DMS79 treated with DMSO at 0.1 percent for 48 hours (cell line): ENCODE results near the gene RENBP.

Experiments used
- DNase-seq: peaks from one replicate; lab custom pipeline; 2025; lab: John Stamatoyannopoulos, UW

RENBP gene

DNA sequence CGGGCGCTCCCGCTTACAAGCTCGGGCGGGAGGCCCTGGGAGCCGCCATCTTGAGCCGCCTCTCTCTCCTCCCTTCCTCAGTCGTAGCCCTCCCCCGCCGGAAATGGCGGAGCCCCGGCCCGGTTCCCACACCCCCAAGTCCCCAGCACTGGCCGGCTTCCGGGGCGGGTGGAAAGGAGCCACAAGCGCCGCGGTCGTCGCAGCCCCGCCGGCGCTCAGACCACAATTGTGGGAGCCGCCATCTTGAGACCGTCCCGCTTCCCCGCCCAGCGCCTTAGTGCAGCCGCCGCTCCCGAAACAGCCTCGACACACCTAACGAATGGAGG lies 26.6 kb upstream of the RENBP start:
- peak; percentile 68 for DNase-seq

DNA sequence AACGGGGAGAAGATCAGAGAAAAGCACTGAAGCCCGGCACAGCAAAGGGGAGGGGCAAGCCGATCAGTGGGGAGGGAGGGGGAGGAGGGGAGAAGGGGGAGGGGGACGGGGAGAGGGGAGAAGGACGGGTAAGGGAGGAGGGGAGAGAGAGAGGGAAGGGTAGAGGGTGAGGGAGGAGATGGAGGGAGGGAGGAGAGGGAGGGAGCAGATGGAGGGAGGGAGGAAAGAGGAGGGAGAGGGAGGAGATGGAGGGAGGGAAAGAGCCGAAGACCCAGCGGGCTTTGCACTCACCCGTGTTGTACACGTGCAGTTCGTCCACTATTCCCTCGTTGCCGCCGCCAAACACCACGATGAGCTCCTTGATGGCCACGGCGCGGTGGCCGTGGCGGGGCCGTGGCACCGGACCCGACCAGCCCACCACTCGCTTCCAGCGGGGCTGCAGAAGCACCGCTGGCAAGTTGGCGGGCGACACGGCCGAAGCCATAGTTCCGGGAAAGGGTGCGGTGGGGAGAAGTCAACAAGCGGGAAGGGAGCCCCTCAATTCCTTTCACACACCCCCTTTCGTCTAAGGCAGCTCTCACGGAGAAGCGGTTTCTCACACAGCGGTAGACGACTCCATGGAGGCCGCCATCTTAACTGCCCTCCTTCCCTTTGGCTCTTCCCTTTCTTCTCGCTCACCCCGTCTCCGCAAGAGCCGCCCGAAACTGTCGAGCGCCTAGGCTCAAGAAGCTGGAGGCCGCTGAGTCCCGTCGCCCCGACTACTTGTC lies 26.1 kb upstream of the RENBP start:
- DNase-seq, result peak; percentile 42

DNA sequence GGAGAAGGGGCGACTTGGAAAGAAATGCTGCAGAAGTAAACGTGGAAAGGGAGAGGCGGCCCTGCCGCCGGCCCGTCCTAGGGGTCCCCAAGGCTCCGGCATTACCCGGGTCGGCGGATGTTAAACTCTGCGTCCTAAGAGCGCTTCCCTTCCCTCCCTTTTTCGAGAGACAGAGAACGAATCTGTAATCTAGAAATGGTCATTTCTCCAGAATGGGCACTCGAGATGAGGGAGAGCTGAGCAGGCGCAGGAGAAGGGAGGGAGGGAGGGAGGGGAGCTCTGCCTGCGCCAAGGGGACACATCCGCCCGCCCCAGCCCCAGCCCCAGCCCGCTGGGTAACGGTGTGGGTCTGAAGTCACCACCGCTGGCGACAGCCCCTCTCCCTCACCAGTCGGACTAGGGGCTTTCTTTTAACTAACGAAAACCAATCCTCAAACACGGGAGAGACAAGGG lies 25.5 kb upstream of the RENBP start:
- DNase-seq, result no peak

DNA sequence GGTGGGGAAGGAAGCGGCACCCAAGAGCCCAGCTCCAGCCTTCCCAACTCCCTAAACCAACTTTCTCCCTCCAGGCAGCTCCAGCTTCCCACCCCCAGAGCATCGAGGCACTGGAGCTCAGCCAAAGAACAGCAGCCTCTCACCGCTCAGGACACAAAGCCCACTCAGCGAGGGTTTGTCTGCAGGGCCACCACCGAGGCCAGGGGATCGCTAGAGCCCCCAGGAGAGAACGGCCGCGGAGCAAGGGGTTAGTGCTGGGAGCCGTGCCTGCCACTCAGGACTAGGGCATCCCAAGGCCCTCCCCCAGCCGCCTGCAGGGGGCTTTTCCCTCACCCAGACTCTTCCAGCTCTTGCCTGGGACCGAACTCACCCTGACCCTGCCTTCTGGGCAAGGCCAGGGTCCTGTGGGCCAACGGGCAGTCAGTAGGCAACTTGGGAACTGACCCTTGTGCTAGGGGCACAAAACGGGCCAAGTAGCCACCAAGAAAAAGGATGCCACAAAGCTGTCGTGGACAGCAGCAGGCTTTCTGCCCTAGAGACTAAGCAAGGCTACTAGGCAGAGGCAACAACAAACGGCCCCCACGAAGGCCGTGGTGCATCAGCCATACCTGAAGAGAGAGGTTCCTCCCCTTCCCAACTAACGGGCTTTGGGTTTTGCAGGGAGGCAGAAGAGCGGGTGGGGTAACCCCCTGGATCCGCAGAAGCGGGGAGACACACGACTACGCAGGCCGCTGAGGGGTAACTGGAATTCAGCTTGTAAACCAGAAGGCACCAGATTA lies 24.9 kb upstream of the RENBP start:
- DNase-seq, result no peak

DNA sequence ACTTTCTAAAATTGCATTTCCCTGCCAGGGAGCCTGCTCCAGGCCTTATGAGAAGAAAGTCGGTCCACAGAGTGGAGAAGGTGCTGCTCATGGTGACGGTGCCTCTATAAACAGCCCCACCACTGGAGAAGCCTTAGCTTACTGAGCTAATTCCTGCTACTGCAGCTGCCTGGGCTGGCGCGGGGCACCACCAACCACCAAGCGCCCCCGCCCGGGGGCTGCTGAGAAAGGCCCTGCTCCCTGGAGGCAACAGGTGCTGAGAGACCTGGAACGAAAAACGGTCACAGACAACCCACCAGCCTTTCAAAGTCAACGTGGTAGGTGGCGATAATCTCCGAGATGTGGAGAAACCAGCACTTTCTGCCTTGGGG lies 24.3 kb upstream of the RENBP start:
- peak; percentile 3 for DNase-seq

DNA sequence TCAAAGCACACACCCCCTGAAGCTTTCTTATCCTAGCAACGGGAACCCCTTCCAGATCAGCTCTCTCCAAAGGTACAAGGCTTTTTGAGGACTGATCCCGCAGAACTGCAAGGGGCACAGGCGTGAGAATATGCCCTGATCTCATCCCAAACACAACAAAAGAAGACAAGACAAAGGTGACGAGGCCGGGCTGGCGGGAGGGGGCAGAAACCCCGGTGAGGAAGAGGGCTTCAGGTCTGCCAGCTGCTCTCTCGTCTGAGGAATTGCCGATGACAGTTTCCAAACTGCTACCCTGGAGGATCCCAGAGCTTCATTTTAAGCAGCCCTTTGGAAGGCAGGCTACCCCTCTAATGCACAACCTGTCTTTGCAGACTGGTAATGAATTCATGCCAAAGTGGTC lies 23.8 kb upstream of the RENBP start:
- no peak for DNase-seq

DNA sequence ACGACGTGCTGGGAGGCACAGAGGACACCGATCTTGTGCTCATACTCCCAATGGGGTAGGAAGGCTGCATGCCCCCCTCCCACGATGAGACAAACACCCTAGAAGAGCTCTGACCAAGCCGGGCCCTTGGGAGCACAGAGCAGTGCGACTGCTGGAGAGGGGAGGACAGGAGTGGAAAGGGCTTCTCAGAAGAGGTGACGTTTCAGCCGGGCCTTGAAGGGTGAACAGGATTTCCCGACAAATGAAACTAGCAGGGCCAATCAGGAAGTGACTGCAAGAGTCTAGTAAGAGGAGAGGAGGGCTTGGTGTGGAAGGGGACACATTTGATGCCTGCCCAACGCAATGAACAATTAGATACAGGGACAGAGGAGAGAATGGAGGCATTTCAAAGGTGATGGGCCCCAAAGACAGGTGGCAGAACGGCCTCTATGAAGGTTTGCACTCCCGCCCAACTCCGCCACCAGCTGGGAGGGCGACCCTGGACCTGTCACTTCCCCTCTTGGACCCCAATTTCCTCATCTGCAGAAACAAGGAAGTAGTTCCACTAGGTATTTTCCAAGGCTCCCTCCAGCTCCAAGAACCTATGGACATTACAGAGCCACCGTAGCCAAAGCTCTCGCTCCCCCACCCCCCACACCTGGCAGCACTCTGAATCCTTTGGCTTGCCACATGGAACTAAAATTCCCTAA lies 23.2 kb upstream of the RENBP start:
- DNase-seq, result no peak

DNA sequence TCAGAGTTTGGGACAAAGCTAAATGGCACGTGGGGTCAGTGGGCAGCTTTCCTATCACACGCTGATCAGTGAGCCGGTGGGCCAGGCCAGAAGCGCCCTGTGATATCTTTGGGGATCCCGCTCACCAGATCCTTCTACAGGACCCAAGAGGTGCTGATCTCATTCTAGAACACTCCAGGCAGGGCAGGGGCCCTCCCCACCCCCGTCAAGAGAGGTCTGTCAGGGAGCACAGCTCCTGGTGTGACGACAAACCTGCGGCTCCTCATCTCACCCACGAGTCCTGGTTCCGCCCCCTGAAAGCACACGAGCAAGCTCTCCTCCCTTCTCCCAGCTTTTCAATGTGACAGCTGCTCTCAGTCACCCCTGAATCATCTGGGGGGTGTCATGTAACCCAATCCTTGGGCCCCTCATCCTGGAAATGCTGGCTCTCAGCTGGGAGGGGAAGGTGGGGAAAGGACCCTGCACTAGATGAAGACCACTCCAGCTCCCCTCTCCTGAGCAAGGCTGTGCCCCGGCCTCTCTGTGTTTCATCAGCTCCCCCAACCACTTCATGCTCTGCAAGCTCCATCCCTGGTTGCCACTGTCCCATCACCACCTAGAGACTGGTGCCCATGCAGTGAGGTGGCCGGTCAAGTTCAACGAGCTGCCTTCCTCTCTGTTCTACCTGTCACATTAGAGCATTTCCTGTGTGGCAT lies 22.5 kb upstream of the RENBP start:
- DNase-seq, result no peak

DNA sequence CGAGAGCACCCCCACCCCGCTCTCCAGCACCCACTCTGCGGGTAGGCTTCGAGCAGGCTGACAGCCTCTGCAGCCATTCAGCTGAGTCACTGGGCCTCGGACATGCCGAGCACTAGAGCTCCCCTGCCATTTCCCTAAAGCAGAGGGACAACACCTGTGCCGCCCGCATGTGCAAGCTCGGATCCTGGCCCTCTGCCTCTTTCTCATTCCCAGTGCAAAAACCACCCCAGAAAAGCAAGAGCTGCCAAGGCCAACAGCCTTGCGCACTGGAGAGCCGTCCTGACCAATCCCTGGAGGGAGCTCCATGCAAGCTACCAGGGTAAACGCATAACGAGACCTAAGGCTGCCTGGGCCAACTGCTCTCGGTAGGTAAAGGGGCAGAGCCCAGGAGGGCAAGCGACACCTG lies 21.8 kb upstream of the RENBP start:
- no peak for DNase-seq

DNA sequence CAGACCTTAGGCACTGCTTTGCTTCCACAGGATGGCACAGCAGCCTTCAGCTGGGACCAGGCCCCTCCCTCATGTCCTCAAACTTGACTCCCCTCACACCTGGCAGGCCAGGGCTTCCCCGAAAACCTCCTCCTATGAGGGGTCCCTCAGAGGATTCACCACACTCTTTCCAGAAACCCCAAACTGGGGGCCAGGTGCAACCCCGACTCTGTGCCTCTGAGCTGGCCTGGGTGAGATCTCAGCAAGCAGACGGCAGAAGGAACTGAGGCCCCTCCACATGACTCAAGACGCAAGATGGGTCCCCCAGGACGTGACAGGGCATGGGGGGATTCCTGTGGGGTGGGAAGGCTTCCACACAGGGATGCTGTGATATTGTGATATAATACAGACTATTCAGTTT lies 21.0 kb upstream of the RENBP start:
- no peak for DNase-seq

DNA sequence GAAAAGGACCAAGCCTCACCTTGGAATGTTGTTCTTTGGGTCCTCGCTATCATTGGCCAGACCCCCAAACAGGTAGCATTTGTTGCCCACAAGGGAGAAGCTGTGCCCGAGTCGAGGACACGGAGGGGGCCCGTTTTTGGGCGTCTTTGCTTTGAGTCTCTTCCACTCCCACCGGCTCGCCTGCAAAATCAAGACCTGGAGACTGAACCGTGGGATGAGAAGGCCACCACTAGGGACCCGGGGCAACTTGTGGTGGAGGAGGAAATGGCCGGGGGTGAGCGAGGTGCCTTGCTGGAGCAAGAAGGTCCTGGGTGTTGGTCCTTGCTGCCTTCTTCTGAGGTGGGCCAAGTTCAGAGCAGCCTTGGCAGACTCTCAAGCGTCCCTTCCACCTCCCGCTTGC lies 19.7 kb upstream of the RENBP start:
- DNase-seq, result no peak

DNA sequence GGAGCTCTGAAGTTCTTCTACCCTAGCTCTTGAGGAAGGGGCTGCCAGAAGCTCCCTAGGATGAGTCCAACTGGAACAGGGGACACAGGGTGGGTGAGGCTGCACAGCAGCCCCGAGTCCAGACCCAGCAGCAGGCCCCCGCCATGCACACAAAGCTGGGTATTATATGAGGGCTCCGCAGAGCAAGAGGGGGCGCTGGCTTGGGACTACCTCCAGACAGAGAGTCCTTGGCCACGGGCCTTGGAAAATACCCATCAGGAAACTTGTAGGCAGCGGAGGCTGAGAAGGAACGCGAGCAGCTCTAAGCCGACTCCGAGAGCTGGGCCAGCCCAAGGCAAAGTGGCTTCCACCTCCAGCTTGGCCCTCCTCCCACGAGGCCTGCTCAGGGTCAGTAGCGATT lies 19.1 kb upstream of the RENBP start:
- no peak for DNase-seq

DNA sequence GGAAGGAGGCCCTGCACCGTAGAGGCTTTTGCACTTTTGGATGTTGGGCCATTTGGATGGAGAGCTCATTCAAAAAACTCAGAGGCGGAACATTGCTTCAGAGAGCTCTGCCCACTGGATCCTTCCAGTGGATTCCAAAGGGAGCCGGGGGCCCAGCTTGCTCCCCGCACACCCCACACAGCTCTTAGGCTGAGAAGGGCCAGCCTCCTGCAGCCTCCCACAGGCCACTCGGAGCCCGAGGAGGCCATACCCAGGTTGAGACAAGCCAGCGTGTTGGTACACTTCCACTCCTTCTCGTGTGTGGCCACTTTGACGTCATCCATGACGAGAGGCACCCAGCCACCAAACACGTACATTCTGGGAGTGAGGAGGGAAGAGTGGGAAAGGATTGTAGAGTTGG lies 16.8 kb upstream of the RENBP start:
- DNase-seq, result no peak

DNA sequence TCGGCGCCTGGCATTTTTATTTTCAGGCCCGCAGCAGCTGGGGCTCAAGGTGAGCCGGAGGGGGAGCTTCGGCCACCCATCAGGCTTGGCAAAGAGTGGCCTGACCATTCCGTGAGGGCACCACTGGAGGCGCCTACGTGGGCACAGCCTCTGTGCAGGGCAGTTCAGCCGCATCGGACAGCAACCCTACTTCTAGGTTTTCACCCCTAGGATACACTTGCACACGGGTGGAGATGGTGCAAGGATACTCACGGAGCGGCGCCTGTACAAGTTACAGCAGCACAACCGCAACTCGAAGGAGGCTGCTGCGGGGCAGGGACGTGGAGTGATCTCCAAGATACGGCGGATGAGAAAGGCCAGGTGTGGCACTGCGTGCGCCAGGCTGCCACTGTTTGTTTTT lies 16.3 kb upstream of the RENBP start:
- DNase-seq, result no peak

DNA sequence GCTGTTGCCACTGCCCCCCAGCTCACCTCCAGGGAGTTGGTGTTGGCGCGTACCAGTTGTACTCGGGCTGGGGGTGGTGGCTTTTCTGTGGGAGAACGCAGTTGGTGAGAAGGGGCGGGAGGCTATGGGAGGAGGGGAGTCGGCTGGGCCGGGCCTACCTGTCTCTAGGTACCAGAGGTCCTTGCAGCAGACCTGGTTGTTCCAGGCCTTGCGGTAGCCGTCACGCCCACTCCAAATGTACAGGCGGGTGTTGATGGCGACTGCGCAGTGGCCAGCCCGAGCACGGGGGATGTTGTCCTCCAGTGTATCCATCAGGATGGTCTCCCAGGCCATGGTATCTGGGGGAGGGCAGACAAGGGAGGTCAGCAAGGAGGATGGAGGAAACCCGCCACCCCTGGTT lies 15.6 kb upstream of the RENBP start:
- no peak for DNase-seq

DNA sequence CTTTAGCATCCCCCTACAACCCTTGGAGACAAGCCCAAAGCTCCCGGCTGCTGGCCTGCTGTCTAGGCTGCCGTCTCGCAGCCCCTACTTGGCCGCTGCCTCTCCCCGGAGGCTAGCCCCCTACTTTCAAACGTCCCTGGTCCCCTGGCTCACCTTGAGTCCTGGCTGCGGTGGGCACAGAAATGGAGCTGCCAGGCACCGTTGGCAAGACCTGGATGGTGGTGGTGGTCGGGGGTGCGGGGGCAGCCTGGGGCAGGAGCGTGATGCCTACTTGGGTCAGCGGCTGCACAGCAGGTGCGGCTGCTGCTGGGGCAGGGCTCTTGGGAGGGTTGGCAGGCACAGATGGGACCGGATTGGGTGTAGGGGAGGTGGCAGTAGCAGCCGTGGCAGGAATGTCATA lies 15.2 kb upstream of the RENBP start:
- no peak for DNase-seq

DNA sequence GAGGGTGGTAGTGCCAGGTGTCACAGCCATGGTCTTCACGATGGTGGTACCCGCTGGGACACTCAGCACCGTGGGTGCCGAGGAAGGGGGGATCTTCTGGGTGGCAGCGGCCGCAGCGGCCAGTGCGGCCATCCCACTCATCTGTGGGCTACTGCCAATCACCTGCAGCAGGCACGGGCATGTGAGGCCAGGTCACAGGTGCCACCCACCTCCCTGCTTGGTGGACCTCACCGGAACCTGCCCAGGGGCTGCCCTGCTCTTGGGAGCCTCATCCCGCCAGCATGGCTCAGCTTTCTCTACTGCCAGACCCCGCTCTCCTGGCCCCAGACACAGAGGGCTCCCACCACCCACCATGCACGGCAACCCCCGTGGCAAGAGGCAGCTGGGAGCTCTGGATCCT lies 14.2 kb upstream of the RENBP start:
- DNase-seq, result no peak

DNA sequence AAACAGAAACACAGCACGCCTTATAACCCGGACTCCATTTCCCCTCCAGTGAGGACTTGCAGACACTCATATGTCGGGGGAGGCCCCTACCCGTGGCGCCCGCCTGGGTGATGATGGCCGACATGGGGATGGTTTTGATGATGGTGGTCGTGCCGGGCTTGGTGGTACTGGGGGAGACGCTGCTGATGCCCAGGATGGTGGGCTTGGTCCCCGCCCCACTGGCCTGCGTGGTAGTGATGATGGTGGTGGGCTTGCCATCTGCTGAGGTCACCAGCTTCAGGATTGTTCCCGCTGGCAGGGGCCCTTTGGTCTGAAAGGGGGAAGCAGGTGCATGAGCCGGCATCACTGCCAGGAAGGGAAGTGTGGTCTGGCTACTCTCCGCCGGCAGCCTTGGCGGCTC lies 12.8 kb upstream of the RENBP start:
- DNase-seq, result no peak

DNA sequence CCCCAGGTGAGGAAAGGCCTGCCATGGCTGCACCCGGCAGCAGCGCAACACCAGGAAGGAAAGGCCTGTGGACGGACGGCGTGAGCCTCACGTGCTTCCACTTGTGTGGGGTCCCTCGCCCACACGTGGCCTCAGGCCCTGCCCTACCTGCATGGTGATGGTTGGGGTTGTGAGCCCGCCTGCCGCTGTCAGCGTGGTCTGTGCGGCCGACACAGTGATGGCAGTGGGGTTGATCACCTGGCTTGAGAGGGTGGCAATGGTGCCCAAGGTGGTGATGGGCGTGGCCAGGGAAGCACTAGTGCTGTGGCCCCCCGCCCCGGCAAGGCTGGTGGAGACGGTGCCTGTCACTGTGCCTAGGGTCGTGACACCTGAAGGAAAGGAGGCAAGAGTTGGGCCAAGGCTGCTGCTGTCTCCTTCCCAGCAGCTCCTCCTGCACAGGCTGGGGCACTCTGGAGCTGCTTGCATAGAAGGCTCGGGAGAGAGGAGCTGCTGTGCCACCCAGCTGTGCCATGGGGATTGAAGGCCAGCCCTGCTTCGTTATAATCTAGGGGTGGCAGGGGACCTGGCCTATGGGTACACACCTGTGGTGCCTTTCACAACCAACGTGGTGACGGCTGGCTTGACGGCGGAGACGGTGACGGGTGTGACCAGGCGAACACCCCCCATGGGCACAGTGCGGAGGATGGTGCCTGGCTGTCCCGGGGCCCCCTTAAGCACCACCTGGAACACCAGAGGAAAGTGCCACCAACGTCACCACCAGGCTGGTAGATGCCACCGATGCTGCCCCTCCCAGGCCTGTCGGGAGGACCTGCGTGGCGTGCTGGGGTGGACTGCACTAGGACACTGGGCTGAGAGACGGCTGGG lies 11.8 kb upstream of the RENBP start:
- DNase-seq, result no peak

DNA sequence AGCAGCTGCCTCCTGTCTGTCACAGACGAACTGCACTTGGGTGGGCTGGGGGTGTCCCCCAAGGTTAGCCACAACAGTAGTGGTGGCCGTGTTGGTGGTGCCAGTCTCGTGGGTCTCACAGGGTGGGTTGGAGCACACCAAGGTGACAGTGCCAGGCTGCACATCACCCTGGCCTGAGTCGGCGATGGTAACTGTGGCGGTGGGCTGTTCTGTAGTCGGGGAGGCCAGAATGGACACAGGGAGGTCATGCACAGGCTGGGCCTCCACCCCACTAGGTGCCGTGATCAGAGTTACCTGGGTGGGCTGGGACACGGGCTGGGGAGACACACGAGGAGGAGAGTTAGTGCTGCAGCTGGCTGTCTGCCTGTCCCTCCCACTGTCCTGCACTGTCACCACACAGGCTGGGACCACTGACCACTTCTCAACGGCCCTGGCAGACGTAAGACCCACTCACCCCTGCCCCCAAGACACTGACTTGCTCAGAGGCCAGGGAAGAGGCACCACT lies 10.8 kb upstream of the RENBP start:
- no peak for DNase-seq

DNA sequence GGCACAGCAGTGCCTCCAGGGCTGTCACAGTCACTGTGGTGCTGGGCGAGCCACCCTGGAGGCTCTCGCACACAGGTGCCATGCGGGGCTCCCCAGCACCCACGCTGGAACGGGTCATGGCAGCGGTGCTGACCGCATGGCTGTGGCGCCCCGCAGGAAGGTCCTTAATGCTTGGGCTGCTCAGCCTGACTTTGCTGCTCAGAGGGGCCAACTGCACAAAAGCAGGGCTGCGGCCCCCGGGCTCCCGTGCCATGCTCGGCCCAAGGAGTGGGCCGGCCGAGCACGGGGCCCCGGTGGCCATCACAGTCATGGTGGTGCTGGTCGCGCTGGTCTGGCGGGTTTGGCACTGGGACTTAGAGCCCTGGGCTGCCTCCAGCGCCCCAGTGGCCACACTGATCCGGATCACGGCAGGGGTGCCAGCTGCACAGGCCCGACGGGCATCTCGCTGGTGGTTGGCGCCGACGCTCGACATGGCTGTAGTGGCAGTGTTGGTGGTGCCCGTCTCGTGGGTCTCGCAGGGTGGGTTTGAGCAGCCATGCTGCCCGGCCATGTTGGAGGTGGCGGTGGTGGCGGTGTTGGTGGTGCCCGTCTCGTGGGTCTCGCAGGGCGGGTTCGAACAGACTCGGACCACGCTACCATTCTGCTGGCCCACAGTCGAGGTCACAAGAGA lies 10.2 kb upstream of the RENBP start:
- no peak for DNase-seq
